Hematopoietic multipotent progenitor cell treated with erythropoietin and hydrocortisone succinate and interleukin-3 and kit ligand, for 17 days (in vitro differentiated cells): Measurements from ENCODE around the gene ACTRT2.

Source experiments
- DNase-seq: peaks from one replicate; pipeline ENCODE4 v3.0.0-alpha.2; 2015; ENCODE audit warnings: low spot score

The ACTRT2 gene

DNA sequence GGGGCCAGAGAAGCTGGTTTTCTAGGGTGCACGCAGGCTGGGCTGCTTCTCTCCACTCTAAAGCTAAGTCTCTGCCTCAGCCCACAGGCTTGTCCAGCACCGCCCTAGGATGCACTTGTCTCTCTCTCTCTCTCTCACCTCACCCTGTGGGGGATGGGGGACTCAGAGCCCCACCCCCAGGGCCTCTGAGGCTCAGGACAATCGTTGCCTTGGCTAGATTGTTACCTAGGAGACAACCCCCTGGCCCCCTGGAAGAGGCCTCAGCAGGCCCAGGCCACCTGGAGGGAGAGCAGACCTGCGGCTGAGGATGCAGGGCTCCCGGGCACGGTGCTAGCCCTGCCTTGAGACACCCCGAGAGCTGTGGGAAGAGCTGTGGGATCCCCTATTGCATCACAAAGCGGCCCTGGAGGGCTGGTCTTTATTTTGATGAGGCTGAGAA is at the start of gene ACTRT2:
Gene ACTRT2 (plus strand): TSS at position 235 of the 439 bp plus-strand sequence. CDS start 220 bp downstream, outside the sequence.
- no peak for DNase-seq

- no peak for DNase-seq
These were observed 49.7 kb upstream of the ACTRT2 start for GRCh38 chr1:2971609-2972008.

DNA sequence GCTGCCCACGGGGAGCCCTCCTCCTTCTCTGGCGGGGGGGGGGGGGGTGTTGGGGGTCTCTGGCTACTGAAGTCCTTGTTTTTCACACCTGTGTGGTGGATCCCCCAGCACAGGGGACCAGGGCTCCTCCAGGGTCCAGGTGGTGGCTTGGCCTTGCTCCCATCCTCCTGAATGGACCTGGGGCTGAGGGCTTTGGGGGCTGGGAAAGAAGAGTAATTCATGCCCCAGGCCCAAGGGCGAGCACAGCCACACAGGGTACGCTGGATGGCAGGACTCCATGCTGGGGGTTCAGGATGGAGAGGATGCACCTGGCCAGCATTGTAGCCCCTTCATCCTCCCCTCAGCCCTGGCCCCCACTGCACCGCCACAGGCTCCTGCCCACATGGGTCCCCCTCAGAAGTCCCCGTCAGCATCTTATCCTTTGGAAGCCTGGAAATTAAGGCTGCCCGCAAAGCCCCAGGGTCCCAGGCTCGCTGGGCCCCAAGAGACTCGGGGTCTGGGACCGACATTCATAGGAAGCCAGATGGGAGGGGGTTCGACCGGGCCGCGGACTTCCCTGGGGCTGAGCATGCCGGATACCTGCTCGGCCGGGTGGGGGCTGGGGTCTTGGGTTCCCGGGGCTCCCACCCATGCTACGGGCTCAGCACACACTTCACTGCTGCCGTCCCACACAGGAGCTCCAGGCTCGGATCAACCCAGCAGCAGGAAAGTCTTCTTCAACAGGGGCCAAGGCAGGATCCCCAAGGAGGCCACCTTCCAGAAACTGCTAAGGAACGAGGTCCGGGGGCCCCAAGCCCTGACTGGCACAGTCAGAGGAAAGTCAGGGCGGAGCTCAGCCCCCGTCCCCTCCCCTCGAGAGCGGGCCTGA is 49.0 kb upstream of the ACTRT2 start:
- DNase-seq = no peak

DNA sequence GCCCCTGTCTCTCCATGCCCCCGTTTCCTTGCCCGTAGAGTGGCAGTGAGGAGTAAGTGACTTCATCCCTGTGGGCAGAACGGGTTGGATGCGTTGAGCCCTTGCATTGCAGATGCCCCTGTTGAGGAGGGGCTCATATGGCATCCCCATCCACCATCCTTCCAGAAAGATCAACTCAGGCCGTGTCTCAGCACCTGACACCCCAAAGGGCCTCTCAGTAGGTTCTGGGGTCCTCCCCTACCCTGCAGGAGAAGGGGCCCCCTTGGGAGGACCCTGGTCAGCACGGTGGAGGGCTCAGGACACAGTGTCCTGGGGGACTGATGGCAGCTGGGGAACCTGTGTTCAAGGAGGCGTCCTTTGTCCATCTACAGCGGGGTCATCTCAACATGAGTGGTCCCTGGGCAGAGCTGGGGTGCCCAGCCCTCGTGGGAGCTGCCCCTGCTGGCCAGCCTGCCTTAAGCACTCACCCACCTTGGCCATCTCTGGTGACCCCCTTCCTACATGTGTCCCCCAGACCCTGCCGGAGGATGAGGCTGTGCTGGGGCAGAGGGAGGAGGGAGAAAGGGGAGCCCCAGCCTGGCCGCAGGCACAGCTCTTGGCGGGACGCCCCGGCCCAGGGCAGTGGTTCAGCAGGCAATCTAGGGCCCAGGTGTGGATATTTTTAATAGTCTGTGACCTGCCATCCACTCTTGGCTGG is 48.2 kb upstream of the ACTRT2 start:
- no peak for DNase-seq

GRCh38 chr1:2973601-2974593 is 47.4 kb upstream of the ACTRT2 start:
- no peak for DNase-seq

GRCh38 chr1:2974701-2975301 is 46.5 kb upstream of the ACTRT2 start:
- DNase-seq = no peak

DNA sequence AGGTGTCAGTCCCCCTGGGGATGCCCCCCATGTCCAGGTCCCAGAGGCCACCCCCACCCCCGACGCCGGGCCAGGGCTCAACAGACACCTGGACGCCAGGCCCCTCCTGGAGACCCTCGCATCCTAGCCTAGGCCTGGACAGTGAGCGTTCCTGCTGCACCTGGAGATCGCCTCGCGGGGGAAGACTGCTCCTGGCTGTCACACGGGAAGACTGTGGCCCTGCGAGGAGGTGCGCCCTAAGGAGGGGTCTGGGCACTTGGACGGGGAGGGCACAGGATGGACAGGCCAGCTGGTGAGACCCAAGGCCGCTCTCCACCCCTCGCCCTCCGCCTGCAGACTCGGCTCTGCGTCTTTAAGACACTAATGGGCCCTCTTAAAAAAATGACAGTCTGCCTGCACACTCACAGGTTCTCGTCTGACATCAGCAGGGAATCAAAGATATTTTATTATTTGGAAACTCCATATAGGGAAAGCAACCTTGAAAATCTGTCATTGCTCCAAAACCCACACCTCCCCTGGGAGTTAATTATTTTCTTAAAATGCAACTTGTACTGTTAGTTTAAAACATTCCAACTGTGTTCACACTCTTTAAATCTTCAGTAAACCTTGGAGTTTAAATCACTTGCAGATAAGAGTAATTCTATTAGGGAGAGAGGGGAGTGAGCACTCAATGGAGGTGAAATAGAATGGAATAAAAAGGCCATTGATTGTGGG is 45.6 kb upstream of the ACTRT2 start:
- DNase-seq = no peak

- no peak for DNase-seq
These were observed 45.1 kb upstream of the ACTRT2 start for GRCh38 chr1:2976180-2976562.

GRCh38 chr1:2977886-2978611 is 43.2 kb upstream of the ACTRT2 start:
- DNase-seq = no peak

DNA sequence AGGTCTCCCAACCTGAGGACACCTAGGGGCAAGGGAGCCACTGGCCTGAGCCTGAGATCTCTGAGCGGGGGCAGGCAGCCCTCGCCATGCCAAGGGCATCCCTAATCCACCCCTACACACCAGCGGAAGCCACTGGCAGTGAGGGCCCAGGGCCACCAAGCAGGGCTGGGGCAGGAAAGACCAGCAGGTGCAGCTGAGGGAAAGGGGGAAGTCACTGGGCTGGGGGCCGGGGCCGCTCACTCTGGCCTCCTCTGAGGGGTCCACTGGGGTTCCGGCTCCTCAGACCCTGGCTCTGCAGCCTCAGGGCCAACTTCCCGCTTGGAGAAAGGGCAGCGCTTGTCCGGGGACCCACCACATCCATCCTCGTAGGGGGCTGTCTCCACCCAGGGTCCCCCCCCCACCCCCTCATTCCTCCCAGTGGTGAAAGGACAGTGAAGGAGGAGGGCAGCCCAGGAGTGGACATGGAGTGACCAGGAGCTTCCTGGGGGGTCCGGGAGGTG is 42.5 kb upstream of the ACTRT2 start:
- no peak for DNase-seq

DNA sequence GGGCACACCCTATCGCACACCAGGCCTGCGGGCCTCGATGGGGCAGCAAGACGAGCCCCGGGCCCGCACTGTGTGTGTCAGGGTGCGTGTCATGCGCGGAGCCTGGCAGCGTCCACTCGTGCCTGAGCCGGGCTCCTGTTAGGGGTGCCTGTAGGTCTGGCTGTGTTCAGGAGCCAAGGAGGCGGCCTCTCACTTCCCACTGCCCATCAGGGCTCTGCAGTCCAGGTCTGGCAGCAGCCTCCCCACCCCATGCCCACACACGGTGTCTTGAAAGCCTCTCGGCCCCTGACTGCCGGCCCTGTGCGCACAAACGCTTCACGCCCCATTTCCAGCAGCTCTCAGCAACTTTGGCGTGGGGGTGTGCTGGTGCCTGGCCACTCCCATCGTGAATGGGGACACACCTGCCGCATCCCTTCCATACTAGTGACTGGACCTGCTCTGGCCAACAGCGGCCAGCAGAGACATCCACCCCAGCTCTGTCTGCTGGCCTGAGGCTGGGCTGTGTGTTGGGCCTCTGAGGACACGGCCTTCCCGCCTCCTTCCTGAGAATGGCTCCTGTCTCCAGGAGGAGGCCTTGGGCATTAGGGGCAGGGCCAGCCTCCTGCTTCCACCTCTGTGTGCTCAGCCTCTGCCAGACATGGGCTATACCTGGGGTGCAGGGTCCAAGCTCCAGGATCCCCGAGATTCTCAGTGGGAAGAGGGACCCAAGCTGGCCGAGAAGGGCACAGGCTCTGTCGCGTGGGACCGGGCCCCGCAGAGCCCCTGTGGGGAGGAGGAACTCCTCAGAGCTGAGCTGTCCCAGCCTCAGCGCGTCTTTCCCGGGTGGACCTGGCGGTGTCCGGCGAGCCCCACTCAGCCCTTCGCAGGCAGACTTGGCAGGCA is 41.8 kb upstream of the ACTRT2 start:
- no peak for DNase-seq

GRCh38 chr1:2980073-2980791 is 41.0 kb upstream of the ACTRT2 start:
- no peak for DNase-seq

GRCh38 chr1:2980849-2981248 is 40.4 kb upstream of the ACTRT2 start:
- no peak for DNase-seq

- DNase-seq = no peak
These were observed 39.9 kb upstream of the ACTRT2 start for GRCh38 chr1:2981388-2981787.

- DNase-seq = no peak
These were observed 39.2 kb upstream of the ACTRT2 start for GRCh38 chr1:2981981-2982614.

- no peak for DNase-seq
These were observed 38.5 kb upstream of the ACTRT2 start for GRCh38 chr1:2982615-2983318.

DNA sequence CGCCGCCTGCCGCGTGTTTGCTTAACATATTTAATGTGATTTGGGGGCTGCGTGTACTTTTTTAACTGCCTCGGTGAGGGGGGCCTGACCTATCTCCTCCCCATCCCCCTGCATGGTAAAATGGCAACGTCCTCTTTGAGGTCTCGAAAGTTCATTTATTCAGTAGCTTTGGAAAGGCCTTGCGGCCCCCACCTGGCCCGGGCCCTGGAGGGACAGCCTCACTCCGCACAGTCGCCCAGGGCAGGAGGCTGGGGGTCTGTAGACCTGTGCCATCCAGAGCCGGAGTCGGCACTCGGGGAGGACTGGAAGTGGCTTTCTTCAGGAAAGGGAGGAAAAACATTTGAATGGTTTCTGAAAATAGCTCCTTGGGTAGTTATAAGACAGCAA is 38.0 kb upstream of the ACTRT2 start:
- DNase-seq = no peak
